ENCODE data around the gene TRIM29. TPM values are rescaled to one million over a fixed set of nuclear protein-coding genes. Genes with fewer than 3 reads are reported as not detected.

Gene TRIM29
- total RNA-seq, 1 experiment from 2014 or later = not detected

DNA sequence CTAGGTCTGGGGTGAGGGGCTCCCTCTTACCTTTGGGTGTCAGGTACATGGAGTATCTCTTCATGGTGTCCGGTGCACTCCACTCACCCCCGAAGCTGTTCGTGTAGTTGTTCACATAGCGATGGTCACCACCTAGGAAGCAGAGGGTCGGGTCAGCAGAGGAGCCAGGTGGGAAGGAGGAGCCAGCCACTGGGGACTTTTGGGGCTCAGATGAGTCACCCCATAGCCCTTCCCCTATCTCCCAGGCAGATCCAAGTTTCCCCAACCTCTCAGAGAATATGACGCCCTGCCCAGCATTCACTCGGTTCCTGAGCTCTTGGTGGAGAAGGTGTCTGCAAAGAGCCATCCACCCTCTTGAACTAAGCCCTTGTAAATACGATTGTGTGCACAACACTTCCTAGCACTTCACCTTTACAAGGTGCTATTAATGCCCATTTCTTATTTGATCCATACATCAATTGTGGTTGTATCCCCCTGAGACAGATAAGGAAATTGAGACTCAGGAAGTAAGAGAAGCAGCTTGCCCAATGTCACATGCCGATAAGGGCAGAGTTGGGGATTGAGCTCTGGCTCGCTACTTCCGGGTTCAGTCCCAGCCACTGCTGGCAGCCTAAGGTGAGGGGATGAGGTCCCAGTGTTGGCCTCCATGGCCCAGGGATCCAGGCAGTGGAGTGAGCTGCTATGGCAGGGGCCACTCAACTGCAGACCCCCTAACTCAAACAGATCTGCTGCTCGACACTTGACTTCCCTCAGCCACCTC lies 14.8 kb downstream of the TRIM29 start:
- no peak for DNase-seq (ENCODE audit: low read depth)

DNA sequence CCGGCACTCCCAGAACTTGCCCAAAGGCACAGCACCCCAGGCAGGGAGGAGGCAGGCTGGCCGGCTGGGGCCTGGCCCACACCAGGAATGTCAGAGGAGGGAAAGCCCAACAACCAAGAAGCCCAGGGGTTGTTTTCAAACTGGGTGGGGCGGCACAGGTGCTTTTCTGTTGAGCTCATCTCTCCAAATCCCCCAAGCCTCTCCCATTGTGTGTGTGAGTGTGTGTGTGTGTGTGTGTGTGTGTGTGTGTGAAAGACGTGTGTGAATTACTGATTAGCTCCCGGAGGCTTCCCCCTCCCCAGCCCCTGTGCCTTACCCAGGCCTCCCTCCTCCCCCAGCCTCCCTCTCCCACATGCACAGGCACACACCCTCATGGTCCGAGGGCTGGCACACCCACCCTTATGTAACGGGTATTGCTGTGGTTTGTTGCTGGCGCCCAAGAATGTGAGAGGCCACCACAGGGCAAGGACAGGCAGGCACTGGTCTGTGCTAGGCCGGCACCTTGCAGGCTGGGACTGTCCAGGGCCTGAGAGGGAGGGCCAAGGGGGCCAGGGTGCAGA lies 15.9 kb downstream of the TRIM29 start:
- DNase-seq (ENCODE audit: low read depth) = no peak

DNA sequence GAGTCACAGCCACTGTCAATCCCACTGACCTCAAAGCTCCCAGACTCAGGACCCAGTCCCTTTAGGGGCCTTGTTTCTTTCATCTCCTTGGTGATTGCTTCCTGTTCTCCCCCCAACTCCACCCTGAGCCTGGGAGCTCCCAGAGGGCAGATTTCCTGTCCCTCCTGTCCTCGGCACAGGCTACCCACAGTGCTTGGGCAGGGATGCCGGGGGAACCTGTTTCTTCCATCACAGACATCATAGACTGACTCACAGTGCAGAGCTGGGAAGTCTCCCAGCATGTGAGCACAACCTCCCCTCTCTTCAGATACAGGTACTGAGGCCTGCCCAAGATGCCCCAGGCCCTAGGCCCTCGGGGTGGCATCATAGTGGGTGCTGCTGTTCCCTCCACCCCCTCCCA lies 16.6 kb downstream of the TRIM29 start:
- peak; percentile 19 for DNase-seq (ENCODE audit: low read depth)

DNA sequence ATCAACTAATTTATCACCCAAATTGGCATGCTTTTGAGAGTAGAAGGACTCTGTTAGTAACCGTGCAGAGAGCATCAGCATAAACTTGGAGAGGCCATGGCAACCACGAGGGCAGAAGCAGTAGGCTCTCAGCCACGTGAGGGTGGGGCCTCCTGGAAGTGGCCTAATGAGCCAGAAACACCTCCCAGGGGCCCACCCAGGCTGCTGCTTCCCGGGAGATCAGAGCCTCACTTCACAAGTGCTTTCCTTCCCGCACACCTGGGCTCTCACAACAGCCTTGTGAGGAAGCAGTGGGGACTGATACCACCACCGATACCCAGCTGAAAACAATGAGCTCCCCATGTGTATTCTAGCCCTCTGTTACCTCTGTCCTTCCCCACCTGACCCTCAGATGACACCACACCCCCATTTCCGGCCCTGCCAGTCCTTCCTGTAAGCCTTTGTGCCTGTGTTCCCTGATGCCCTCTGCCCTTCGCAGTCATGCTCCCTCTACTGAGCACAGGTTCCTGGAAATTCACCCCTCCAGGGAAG lies 17.0 kb downstream of the TRIM29 start:
- no peak for DNase-seq (ENCODE audit: low read depth)

DNA sequence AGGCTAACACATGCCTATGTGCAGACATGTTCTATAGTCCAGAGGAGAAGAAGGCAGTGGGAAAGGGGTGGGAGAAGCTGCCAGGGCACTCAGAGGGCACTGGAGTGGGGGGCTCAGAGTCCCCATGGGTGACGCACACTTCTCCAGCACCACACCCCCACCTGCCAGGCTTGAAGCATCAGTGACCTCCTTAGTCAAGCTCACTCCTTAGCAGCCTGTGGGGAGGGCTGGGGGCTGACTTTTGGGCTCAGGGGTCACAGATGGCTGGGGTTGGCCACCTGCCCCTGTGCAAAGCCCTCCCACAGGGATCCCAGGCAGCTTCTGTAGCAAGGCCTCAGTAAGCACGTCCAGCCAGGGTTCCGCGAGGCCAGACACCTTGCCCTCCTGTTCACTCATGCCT lies 18.8 kb downstream of the TRIM29 start:
- DNase-seq (ENCODE audit: low read depth) = no peak

DNA sequence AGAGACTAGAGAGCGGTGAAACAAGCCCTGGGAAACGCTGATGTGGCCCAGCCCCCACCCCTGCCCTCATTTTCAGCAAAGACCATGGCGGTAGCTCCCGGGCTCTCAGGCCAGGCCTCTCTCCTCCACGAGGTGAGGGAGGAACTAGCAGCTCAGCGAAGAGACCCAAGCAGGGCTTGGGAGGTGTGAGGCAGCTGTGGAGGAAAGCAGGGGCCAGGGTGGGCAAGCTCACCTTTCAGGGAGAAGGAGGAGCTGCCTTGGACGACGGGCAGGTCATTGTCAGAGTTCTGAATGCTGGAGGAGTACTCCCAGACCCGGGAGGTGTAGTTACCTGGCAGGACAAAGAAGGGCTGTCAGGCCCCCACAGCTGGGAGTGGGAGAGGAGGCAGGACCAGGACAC lies 19.9 kb downstream of the TRIM29 start:
- no peak for DNase-seq (ENCODE audit: low read depth)

DNA sequence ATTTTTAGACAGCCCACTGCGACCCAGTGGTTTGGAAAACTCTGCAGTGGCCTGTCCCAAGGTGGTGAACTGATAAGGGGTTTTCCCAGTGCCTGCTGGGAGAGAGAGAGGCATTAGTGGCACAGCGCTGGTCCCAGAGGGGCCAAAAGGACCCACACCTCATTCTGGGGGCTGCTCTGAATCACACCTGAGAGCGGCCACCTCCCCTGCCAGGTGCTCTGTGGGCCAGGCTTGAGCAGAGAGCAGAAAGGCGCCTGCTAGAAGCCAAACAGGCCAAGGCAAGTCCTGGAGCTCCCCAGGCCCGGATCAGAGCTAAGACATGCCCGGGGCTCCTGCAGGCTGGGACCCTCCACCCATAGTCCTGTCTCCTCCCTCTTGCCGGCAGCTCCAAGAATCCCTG lies 20.9 kb downstream of the TRIM29 start:
- DNase-seq (ENCODE audit: low read depth) = no peak

DNA sequence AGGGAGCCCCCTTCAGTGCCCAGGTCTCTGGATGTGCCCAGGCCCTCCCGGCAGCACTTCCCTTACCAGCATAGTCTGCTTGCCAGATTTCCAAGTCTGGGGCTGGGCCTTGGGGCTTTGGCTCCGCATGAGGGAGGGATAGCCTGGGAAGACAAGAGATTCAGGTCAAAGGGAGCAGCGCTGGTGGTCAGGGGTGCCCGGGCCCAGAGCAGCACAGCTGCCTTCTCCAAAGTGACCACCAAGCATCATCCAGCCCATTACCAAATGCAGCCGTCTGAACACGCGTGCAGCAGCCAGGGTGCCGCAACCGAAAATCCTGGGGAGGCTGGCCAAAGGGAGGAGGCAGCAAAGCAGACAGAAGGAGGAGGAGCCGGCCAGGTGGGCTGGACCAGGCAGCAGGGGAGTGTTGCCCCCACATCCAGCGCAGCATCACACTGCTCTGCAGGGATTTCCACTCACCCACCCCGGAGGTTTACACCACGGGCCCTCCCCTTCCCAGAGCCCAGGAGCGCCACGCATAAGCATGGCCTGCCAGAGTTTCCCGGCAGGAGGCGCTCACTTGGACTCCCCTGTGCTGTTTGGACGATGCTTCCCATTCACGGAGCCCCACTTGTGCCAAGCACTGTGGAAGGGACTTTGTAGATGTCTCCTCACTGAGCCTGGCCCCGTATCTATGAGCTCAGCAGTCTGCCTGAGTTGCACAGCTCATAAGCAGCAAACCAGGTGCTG lies 22.5 kb downstream of the TRIM29 start:
- no peak for DNase-seq (ENCODE audit: low read depth)

DNA sequence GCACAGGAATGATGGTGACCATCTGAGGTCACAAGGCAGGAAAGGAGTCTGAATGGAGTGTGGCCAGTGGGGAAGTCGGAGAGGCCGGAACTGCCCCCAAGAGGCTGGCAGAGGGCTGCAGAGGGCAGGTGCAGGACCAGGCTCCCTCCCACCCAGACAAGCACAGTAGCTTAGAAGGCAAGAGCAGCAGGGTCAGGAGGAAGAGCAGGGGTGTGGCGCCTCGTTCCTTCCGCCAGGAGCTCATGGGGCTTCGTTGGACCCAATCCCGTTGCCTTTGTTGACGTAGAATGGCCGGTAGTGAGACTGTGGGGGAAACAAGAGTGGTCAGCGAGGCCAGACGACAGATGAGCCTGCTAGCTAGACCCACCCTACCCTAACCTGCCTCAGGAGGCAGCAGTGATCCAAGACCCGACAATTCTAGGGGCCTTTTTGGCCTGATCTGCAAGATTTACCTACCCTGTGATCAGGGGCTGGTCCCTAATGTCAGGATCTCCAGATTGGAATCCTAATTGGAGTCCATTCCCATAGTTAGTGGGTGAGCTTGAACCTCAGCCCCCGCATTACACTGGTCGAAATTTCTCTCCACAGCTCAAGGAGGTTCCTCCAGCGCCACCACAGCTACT lies 25.6 kb downstream of the TRIM29 start:
- DNase-seq (ENCODE audit: low read depth) = no peak

DNA sequence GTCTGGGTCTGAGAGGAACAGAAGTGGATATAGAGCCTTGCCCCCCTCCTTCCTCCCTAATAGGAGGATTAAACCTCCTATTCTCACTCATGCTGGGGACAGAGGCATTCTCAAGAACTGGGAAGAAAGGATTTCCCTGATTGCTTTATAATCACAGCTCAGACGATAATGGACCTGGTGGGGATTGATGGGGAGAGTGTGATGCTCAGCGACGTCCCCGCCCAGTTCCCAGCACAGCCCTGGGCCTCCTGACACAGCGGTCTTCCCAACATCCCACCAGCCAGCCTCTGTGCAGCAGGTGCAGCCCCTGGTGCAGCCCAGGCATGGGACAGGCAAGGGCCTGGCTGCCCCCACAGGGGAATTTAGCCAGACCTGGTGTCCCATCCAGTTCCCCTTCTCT lies 28.4 kb downstream of the TRIM29 start:
- DNase-seq (ENCODE audit: low read depth) = no peak

DNA sequence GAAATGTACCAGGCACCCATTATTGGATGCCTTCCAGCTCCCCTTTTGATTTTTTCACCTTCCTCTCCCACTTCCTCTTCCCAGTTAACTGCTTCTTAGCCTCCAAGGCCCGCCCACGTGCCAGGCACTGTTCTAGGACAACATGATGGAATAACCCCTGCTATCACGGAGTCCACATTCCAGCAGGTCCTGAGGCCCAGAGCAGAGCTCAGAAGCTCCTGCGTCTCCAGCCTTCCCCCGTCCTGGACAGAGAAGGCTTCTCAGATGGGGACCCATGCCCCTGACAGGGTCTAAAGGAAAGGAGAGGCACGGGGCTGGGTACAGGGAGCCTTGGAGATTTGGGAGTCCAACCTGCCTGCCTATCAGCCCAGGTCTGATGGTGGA lies 29.1 kb downstream of the TRIM29 start:
- DNase-seq (ENCODE audit: low read depth) = no peak

DNA sequence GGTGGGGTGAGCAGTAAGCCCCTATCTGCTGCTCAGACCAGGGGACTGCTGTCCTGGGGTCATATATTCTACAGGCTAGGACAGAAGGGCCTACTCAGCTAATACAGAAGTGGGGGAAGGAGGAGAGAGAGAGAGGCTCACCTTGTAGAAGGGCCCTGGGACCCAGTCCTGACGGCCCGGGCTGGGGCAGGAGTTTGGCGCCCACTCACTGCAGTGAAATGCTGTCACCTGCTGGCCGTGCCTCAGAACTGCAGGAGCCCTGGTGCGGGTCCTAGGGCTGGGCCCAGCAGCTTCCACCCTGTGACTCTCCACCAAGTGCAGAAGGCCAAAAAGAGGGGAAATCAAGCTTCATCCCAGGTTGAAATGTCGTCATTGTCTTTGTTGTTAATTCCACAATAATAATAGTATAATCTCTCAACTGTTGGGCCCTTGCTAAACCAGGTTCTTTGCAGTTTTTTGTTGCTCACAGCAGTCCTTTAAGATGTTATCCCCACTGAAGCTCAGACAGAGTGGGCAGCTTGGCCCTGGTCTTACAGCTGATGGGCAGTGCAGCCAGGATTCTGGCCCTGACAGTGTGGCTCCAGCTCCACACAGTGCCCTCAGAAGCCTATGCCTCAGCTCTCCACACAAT lies 29.6 kb downstream of the TRIM29 start:
- peak; percentile 39 for DNase-seq (ENCODE audit: low read depth)

DNA sequence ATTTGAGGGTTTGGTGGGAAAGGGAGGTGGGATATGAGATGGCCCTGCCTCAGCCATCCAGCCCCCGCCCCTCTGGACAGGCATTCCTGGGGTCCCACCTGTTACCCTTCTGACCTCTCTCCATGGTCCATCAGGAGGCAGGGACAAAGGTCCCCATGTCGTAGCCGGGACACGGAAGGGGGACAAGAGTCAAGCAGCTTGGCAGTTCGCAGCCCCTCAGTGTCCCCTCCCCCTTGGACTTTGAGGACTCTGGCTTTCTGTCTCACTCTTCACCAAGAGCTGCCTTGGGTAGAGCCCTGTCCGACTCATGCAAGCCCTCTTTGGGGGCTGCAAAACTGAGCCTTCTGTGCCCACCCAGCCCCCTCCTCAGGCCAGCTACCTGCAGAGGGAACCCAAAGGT lies 30.2 kb downstream of the TRIM29 start:
- no peak for DNase-seq (ENCODE audit: low read depth)

DNA sequence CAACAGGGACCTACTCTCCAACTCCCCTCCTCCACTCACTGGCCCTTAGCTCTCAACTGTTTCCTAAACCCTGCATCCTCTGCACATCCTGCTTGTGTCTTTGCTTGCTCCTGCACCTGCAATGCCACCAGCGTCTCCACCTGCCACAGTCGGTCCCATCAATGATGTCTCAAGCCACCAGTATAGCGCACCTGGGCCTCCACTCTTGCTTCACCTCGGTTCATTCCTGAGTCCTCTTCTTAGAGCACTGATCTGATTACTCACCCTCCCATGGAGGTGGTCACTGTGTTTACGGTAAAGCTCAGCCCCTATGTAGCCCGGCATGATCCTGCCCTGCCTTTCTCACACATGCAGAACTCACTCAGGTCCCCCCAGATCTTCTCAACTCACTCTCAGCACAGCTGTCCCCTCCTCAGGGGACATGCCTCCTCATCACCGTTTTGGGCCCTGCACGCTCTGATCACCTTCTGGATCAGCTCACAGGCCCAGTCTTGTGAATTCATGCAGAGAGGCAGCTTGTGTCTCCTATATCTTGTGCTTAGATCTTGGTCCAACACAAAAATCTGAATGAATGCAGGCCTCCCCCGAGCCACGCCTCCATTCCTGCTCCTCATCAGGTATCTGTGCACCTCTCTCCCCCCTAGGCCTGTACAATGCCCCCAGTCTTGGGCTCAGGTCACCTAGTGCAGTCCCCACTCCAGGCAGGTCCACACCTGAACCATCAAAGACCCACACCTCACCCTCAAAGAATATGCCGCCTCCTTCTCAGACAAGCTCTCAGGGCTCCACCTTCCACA lies 31.4 kb downstream of the TRIM29 start:
- no peak for DNase-seq (ENCODE audit: low read depth)

DNA sequence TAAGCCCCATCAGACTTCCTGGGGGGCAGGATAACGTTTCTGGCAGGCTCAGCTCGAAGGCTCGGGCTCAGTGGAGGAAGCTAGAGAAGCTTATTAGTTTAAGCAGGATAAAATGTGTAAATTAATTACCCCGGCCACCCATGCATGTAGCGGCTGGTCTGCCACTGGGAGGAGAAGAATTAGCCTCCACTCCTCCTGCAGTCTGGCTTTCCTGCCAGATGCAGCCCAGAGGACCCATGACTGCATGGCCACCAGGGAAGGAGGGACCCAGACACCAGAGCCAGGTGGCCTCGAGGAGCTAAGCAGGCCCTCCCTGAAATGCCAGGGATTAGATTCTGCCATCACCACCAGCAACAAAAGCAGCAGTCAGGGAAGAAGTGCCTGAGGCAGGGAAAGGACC lies 32.3 kb downstream of the TRIM29 start:
- no peak for DNase-seq (ENCODE audit: low read depth)

DNA sequence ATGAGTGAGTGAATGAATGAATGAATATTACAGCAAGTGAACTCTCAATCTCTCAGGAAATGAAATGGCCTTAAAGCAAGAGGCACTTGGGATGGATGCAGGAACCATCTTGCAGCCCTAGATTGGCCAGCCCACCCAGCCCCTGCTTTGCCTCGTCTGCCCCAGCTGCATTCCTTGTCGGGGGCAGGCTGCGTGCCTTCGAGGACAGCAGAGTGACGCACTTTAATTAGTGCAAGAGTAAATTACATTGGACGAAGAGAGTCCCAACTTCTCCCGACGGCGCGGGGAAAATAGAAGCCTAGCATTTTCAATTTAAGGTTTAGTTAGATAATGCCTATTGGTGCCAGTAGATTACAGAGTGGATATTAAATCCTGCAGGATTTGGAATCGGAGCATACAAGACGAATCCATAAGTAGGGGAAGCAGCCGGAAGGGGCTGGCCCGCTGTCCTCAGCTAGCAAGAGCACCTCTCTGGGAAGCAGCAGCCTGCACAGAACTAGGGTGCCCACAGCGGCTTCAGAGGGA lies 33.8 kb downstream of the TRIM29 start:
- DNase-seq (ENCODE audit: low read depth) = no peak

DNA sequence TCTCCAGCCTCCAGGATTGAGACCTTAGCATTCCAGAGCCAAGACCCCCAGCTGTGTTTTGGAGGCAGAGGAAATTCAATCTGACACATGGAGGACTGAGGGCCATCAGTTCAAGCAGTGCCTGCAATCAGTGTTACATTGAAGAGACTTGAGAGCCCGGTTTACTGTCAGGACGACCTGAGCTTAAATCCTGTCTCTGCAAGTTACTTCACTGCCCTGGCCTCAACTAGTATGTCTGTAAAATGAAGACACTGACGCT lies 35.1 kb downstream of the TRIM29 start:
- no peak for DNase-seq (ENCODE audit: low read depth)

DNA sequence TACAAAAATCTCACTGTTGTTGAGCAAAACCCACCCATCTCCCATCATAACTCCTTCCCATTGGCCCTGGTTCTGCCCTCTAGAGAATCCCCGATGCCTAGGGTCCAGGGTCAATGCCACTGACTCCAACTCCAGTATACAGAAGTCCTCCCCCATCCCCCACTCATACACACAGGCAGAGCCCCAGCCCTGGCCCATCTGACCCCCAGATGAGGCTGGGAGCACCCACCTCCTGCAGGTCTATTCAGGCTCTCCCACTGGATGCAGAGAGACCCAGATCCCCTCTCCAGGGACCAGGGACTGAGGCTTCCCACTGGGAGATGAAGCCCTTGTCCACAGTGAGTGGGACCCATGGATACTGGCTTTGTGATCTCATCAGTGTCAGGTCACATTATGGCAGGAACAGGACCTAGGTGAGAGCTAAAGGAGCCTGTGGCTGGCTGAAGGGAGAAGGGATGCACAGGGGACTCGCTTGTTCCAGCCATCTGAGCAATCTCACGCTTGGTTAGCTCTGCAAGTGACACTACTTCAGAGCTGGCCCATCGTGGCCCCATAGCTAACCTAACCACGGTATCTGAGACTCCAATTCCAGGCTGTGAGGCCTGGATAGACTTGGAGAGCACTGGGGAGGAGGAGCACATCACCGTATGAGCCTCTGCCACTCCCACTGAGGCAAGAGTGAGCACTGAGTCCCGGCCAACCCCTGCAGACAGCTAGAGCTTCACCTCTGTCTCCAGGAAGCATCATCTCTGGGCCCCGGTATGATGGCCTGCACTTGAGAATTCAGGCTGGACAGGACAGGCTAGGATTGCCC lies 35.7 kb downstream of the TRIM29 start:
- DNase-seq (ENCODE audit: low read depth) = no peak

DNA sequence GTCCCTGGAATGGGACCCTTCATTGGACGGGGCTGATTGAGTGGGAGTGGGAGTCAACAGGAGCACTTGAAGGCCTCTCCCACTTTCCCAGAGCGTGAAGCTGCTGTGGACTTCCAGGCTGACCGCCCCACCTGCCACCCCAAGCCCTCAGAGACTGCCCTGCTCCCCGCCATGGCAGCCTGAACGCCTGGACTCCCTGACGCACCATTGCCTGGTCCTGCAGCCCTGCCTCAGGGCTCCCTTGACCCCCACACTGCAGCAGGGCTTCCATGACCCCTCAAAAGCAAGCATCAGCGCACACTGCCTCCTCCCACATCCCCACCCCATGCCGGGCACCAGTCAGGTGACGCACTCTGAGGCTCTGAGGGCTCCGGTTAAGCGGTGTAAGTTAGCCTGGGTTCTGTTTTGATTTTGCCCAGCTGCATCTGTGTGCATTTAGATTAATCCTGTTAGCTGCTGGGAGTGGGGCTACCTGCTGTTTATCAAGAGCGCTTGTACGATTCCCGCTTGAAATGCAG lies 39.4 kb downstream of the TRIM29 start:
- no peak for DNase-seq (ENCODE audit: low read depth)
